Smooth muscle cell (in vitro differentiated cells): ENCODE results near the gene MMP27. TPM values are rescaled to one million over a fixed set of nuclear protein-coding genes. Genes with fewer than 3 reads are reported as not detected.
"Not testable (repeated sequence)": the region's sequence is repeated elsewhere in the genome, so short reads cannot be mapped to it uniquely, and the experiment has no call there.

Experiments
- DNase-seq: peaks from one replicate; lab custom pipeline; 2025; ENCODE audit not compliant: unreplicated experiment; lab: John Stamatoyannopoulos, UW
- H2AFZ ChIP-seq: fragments of 200-600 bp; sonication (generic); 2 replicates; pipeline ENCODE4 v1.6.0; 2016; ENCODE audit warnings: antibody characterized with exemption, low read depth, mild to moderate bottlenecking
- H3F3A ChIP-seq: fragments of 200-600 bp; sonication (generic); 2 replicates; pipeline ENCODE4 v1.6.0; 2017; ENCODE audit warnings: antibody characterized with exemption, low read depth
- H3K27ac ChIP-seq: fragments of 200-600 bp; sonication (generic); 2 replicates; pipeline ENCODE4 v1.5.1; 2016; ENCODE audit warnings: low read depth, mild to moderate bottlenecking
- H3K27me3 ChIP-seq: fragments of 200-600 bp; sonication (generic); 2 replicates; pipeline ENCODE4 v1.6.1; 2016; ENCODE audit warnings: low read depth, mild to moderate bottlenecking
- H3K36me3 ChIP-seq: fragments of 200-600 bp; sonication (generic); 2 replicates; pipeline ENCODE4 v1.5.1; 2016; ENCODE audit warnings: low read depth
- H3K4me1 ChIP-seq: fragments of 200-600 bp; sonication (generic); 2 replicates; pipeline ENCODE4 v1.5.1; 2016; ENCODE audit warnings: low read depth
- H3K4me2 ChIP-seq: fragments of 200-600 bp; sonication (generic); 2 replicates; pipeline ENCODE4 v1.6.0; 2016; ENCODE audit warnings: mild to moderate bottlenecking
- H3K4me3 ChIP-seq: fragments of 200-600 bp; sonication (generic); 2 replicates; pipeline ENCODE4 v1.5.1; 2016; ENCODE audit warnings: mild to moderate bottlenecking
- H3K79me2 ChIP-seq: fragments of 200-600 bp; sonication (generic); 2 replicates; pipeline ENCODE4 v1.6.0; 2016; ENCODE audit warnings: low read depth, mild to moderate bottlenecking
- H3K9ac ChIP-seq: fragments of 200-600 bp; sonication (generic); 2 replicates; pipeline ENCODE4 v1.6.0; 2016; ENCODE audit warnings: low read depth
- H3K9me3 ChIP-seq: fragments of 200-600 bp; sonication (generic); replicated peaks from 2 replicates; pipeline ENCODE4 v1.5.1; 2016; ENCODE audit warnings: low read depth
- H4K20me1 ChIP-seq: fragments of 200-600 bp; sonication (generic); 2 replicates; pipeline ENCODE4 v1.6.0; 2016; ENCODE audit warnings: low read depth
- CTCF ChIP-seq: fragments of 200-600 bp; sonication (generic); IDR thresholded peaks from 2 replicates; pipeline ENCODE4 v1.5.1; 2017; ENCODE audit warnings: borderline replicate concordance, mild to moderate bottlenecking, antibody characterized with exemption; ENCODE audit not compliant: insufficient read depth, poor library complexity, severe bottlenecking
- WGBS: methylation state at CpG from one replicate; pipeline ENCODE4 v1.1.7; 2016; ENCODE audit warnings: low lambda C conversion rate; 5-methylcytosine and 5-hydroxymethylcytosine counted together
- polyA plus RNA-seq: library from polyadenylated mRNA; unstranded; fragments of >200 nt; fragmentation: Nextera tagmentation; extraction: Ambion mirVana; gene quantifications from 2 replicates; pipeline ENCODE4 v1.2.1, GENCODE V29; 2016
- total RNA-seq: library from RNA; depleted of rRNA; stranded (reverse); fragments of >200 nt; gene quantifications from 2 replicates; pipeline ENCODE4 v1.2.3, GENCODE V29; 2014

Gene MMP27
- not detected in 2 replicates for total RNA-seq
- polyA plus RNA-seq = not detected in 2 replicates

- Histone ChIP-seq H3F3A (no peaks in the 10 kb centered on the region), H3K27me3 (no peaks in the 10 kb centered on the region), H3K36me3 (no peaks in the 10 kb centered on the region), H3K9ac (no peak within 1 kb of the TSS), H3K4me3 (no peak within 1 kb of the TSS), H2AFZ (peak within 1 kb of the TSS; percentile 60), H3K9me3 (no peaks in the 10 kb centered on the region), H4K20me1 (no peaks in the 10 kb centered on the region), H3K27ac (no peak within 1 kb of the TSS), H3K4me1 (no peaks in the 10 kb centered on the region), H3K79me2 (no peaks in the 10 kb centered on the region), H3K4me2 (no peak within 1 kb of the TSS)
- no peak for DNase-seq
- no peak for TF ChIP-seq CTCF
- 74% methylated on average over 5 of the region's 5 CpGs for WGBS
Measured at GRCh38 chr11:102705626-102706025, at the start of gene MMP27. TSS of gene MMP27 (minus strand) at chr11:102705769. CDS start at chr11:102705714, 55 bp downstream.

GRCh38 chr11:102753267-102753666, 47.7 kb upstream of the MMP27 start:
- Histone ChIP-seq H3K4me2 (no peak overlapping the region), H3F3A (no peaks in the 10 kb centered on the region), H4K20me1 (no peaks in the 10 kb centered on the region), H2AFZ (no peak overlapping the region), H3K36me3 (no peaks in the 10 kb centered on the region), H3K79me2 (no peaks in the 10 kb centered on the region), H3K9me3 (peaks cover 4% of the 10 kb centered on the region), H3K27me3 (no peaks in the 10 kb centered on the region), H3K9ac (no peak overlapping the region), H3K4me3 (no peak overlapping the region), H3K27ac (no peak overlapping the region), H3K4me1 (no peaks in the 10 kb centered on the region)
- 95% methylated on average over 1 of the region's 1 CpG for WGBS
- no peak for DNase-seq
- no peak for TF ChIP-seq CTCF

- Histone ChIP-seq H3K9me3 (peaks cover 5% of the 10 kb centered on the region), H3K27ac (no peak overlapping the region), H3K4me2 (no peak overlapping the region), H4K20me1 (no peaks in the 10 kb centered on the region), H3K27me3 (no peaks in the 10 kb centered on the region), H3K9ac (no peak overlapping the region), H3K4me1 (no peaks in the 10 kb centered on the region), H3K79me2 (no peaks in the 10 kb centered on the region), H3F3A (no peaks in the 10 kb centered on the region), H3K36me3 (no peaks in the 10 kb centered on the region), H3K4me3 (no peak overlapping the region), H2AFZ (no peak overlapping the region)
- TF ChIP-seq CTCF = no peak
- DNase-seq = no peak
Measured at GRCh38 chr11:102751673-102752072, 46.1 kb upstream of the MMP27 start.

- H3K27ac ChIP-seq = no peak overlapping the region
- H3K36me3 ChIP-seq = no peaks in the 10 kb centered on the region
- H3K4me2 ChIP-seq = no peak overlapping the region
- H3K9me3 ChIP-seq = peaks cover 5% of the 10 kb centered on the region
- no peaks in the 10 kb centered on the region for H3K27me3 ChIP-seq
- H4K20me1 ChIP-seq = no peaks in the 10 kb centered on the region
- no peaks in the 10 kb centered on the region for H3F3A ChIP-seq
- H3K9ac ChIP-seq = no peak overlapping the region
- no peaks in the 10 kb centered on the region for H3K4me1 ChIP-seq
- H2AFZ ChIP-seq = no peak overlapping the region
- H3K79me2 ChIP-seq = no peaks in the 10 kb centered on the region
- DNase-seq = no peak
- H3K4me3 ChIP-seq = no peak overlapping the region
- no peak for TF ChIP-seq CTCF
Measured at GRCh38 chr11:102749101-102749722, 43.6 kb upstream of the MMP27 start.

GRCh38 chr11:102746746-102747578, 41.4 kb upstream of the MMP27 start:
- not testable (repeated sequence) for H4K20me1 ChIP-seq, DNase-seq, H3K4me1 ChIP-seq, H3K27me3 ChIP-seq, H3K36me3 ChIP-seq, H3K79me2 ChIP-seq, H3K9me3 ChIP-seq, H3K27ac ChIP-seq, H3F3A ChIP-seq
- H3K9ac ChIP-seq = peak overlapping the region; percentile 43
- H3K4me2 ChIP-seq = peak overlapping the region; percentile 68
- peak overlapping the region; percentile 38 for H3K4me3 ChIP-seq
- H2AFZ ChIP-seq = peak overlapping the region; percentile 38
- 57% methylated on average over 31 of the region's 32 CpGs for WGBS
